K562 (cell line): ENCODE results near the gene GADD45GIP1. TPM values are rescaled to one million over a fixed set of nuclear protein-coding genes. Genes with fewer than 3 reads are reported as not detected.
A peak's percentile ranks its signal among the peaks of the same experiment; 100 is the strongest.

ENCODE experiments used
- ARID4B ChIP-seq: sonication (generic); formaldehyde crosslinking; IDR thresholded peaks from 2 replicates; pipeline ENCODE4 v1.8.0; 2022; ENCODE audit warnings: mild to moderate bottlenecking, missing genetic modification reagents
- CBFA2T2 ChIP-seq: fragments of 450-650 bp; conservative IDR thresholded peaks from 2 replicates; pipeline ENCODE4 v1.6.1; 2017; ENCODE audit warnings: mild to moderate bottlenecking
- CBX5 ChIP-seq: IDR thresholded peaks from 2 replicates; pipeline ENCODE4 v1.6.1; 2014; ENCODE audit warnings: low read depth, borderline replicate concordance
- CREBBP ChIP-seq: IDR thresholded peaks from one replicate; pipeline ENCODE4 v1.6.1; 2012; ENCODE audit warnings: low read depth, mild to moderate bottlenecking, control low read depth, inconsistent platforms, low read length
- FOXK2 ChIP-seq, 2 experiments: fragments of 450-650 bp; IDR thresholded peaks in 1 of 2; conservative IDR thresholded peaks in 1 of 2; 2 replicates each; pipeline ENCODE4 v1.6.1; 2016; ENCODE audit warnings: low read depth in 2 of 2, mild to moderate bottlenecking in 1 of 2
- HOMEZ ChIP-seq: fragments of 250-450 bp; sonication (Bioruptor Pico); IDR thresholded peaks from 2 replicates; pipeline ENCODE4 v1.4.0; 2020; ENCODE audit warnings: mild to moderate bottlenecking, moderate library complexity
- KLF10 ChIP-seq: fragments of 250-450 bp; sonication (Bioruptor Pico); IDR thresholded peaks from 2 replicates; pipeline ENCODE4 v1.6.1; 2021; ENCODE audit warnings: matching md5 sums
- KLF16 ChIP-seq: IDR thresholded peaks from 2 replicates; pipeline ENCODE4 v1.6.1; 2016; ENCODE audit warnings: antibody characterized with exemption
- PTTG1 ChIP-seq: fragments of 450-650 bp; IDR thresholded peaks from 2 replicates; pipeline ENCODE4 v1.6.1; 2016; ENCODE audit warnings: low read depth, mild to moderate bottlenecking, missing genetic modification characterization, missing compliant biosample characterization
- RBM34 ChIP-seq: fragments of 200-400 bp; formaldehyde crosslinking; IDR thresholded peaks from 2 replicates; pipeline ENCODE4 v1.6.1; 2018; ENCODE audit warnings: low read length, borderline replicate concordance; ENCODE audit not compliant: insufficient read depth
- RFX5 ChIP-seq: IDR thresholded peaks from 2 replicates; pipeline ENCODE4 v1.6.1; 2011; ENCODE audit warnings: low read depth, mild to moderate bottlenecking, improper control_type of control experiment, low read length
- SMARCA4 ChIP-seq: fragments of 450-650 bp; IDR thresholded peaks from 2 replicates; pipeline ENCODE4 v1.6.1; 2016
- SOX6 ChIP-seq: fragments of 450-650 bp; IDR thresholded peaks from 2 replicates; pipeline ENCODE4 v1.6.1; 2014; ENCODE audit warnings: mild to moderate bottlenecking
- SP2 ChIP-seq: IDR thresholded peaks from 2 replicates; pipeline ENCODE4 v1.6.1; 2011; ENCODE audit warnings: mild to moderate bottlenecking, low read depth, low read length, moderate library complexity; ENCODE audit not compliant: poor library complexity, severe bottlenecking; ENCODE audit errors: extremely low read depth
- ZBTB5 ChIP-seq: fragments of 450-650 bp; IDR thresholded peaks from 2 replicates; pipeline ENCODE4 v1.6.1; 2017; ENCODE audit warnings: antibody characterized with exemption
- ZNF232 ChIP-seq: sonication (generic); formaldehyde crosslinking; IDR thresholded peaks from 2 replicates; pipeline ENCODE4 v1.8.0; 2022; ENCODE audit warnings: mild to moderate bottlenecking, missing genetic modification reagents
- ZNF449 ChIP-seq: fragments of 250-450 bp; sonication (Bioruptor Pico); IDR thresholded peaks from 2 replicates; pipeline ENCODE4 v1.8.0; 2022; ENCODE audit warnings: moderate library complexity, mild to moderate bottlenecking, inconsistent platforms
- ZNF766 ChIP-seq: fragments of 200-800 bp; sonication (Bioruptor generic); conservative IDR thresholded peaks from 2 replicates; pipeline ENCODE4 v1.6.1; 2016; ENCODE audit warnings: missing genetic modification characterization, missing compliant biosample characterization
- ZNF830 ChIP-seq: fragments of 250-450 bp; sonication (Bioruptor Pico); IDR thresholded peaks from 2 replicates; pipeline ENCODE4 v1.5.0; 2021; ENCODE audit warnings: mild to moderate bottlenecking
- polyA plus RNA-seq, 8 experiments: library from polyadenylated mRNA; depleted of rRNA in 4 of 8; stranded (reverse) in 5 of 8; unstranded in 3 of 8; fragments of >200 nt; fragmentation: Nextera tagmentation in 2 of 8; fragmentation: Illumina TruSeq in 1 of 8; extraction: Ambion mirVana in 2 of 8; extraction: Trizol in 1 of 8; gene quantifications; 2 replicates each; pipeline versions ENCODE4 v1.2.1 to v1.2.3, GENCODE V29; 2011 to 2014; ENCODE audit warnings: inconsistent platforms in 1 of 8, missing spikeins in 1 of 8
- total RNA-seq, 7 experiments: library from RNA; depleted of rRNA in 6 of 7; stranded (reverse); fragments of >200 nt in 6 of 7; fragmentation: Illumina TruSeq in 2 of 7; extraction: Trizol in 2 of 7; gene quantifications; 2 replicates each; pipeline versions ENCODE4 v1.2.1 to v1.2.3, GENCODE V29; 2011 to 2021; ENCODE audit warnings: low replicate concordance in 1 of 7

The GADD45GIP1 gene
- total and polyA plus RNA-seq, 9 of the 15 experiments (the other 6 are each of a cell fraction or from before 2014, with no cell fraction given) = 5.1 to 161 (median 29.2) TPM

- no peak for TF ChIP-seq HOMEZ
- TF ChIP-seq CREBBP = no peak
- TF ChIP-seq ZNF449 (CRISPR knock-in tag) = no peak
- TF ChIP-seq KLF16 = peak; percentile 50; the same call in 1 of the 2 replicates
- TF ChIP-seq ZNF232 (CRISPR knock-in tag) = no peak
- TF ChIP-seq ZNF830 (CRISPR knock-in tag) = no peak
- TF ChIP-seq KLF10 (CRISPR knock-in tag) = no peak
- no peak for TF ChIP-seq ZNF766 (CRISPR knock-in tag)
- TF ChIP-seq CBX5 = no peak
- no peak for TF ChIP-seq PTTG1
- no peak for TF ChIP-seq ZBTB5
- no peak for TF ChIP-seq SP2
- no peak for TF ChIP-seq FOXK2 (conservative IDR thresholded peaks at IDR 0.05 in 1 of 2, IDR thresholded peaks at IDR 0.05 in 1 of 2; ENCODE audit: low read depth in 2 of 2)
- no peak for TF ChIP-seq RFX5
- TF ChIP-seq ARID4B (CRISPR knock-in tag) = no peak; the same call in 1 of the 2 replicates
- TF ChIP-seq SMARCA4 = peak; percentile 51
- no peak for TF ChIP-seq RBM34
- TF ChIP-seq SOX6 = 0 out of 2 replicates have a peak, but pooled peaks have one; percentile 46
- TF ChIP-seq CBFA2T2 = peak; percentile 57
Measured at GRCh38 chr19:12965017-12965811, 8.2 kb upstream of the GADD45GIP1 start (continued).
